Naive B cell (primary cell): ENCODE data around the gene ZBTB12. TPM values are rescaled to one million over a fixed set of nuclear protein-coding genes. Genes with fewer than 3 reads are reported as not detected.

Experiments
- ATAC-seq, 2 donors: fragments of 150-1000 bp; cut with Tn5 transposase; 2 replicates each; pipeline ENCODE4 v1.10.0; 2021; ENCODE audit warnings: low read depth in 2 of 2, mild to moderate bottlenecking in 2 of 2, moderate library complexity in 2 of 2
- DNase-seq: peaks from one replicate; pipeline ENCODE4 v3.0.0; 2022
- H3K27ac Mint-ChIP-seq, 6 donors: one replicate each; pipeline ENCODE4 v1.8.0; 2020 to 2022; ENCODE audit warnings: mild to moderate bottlenecking in 6 of 6, mixed read lengths in 6 of 6, moderate library complexity in 5 of 6, inconsistent platforms in 2 of 6
- H3K27me3 Mint-ChIP-seq, 3 donors: one replicate each; pipeline ENCODE4 v1.8.0; 2021 to 2022; ENCODE audit warnings: mixed read lengths in 3 of 3, mild to moderate bottlenecking in 1 of 3
- H3K36me3 Mint-ChIP-seq, 2 donors: one replicate each; pipeline ENCODE4 v1.8.0; 2020 to 2022; ENCODE audit warnings: mixed read lengths in 2 of 2, inconsistent platforms in 1 of 2, mild to moderate bottlenecking in 1 of 2
- H3K4me1 Mint-ChIP-seq, 3 donors: one replicate each; pipeline ENCODE4 v1.8.0; 2020 to 2022; ENCODE audit warnings: mixed read lengths in 3 of 3, inconsistent platforms in 1 of 3, mild to moderate bottlenecking in 1 of 3, moderate library complexity in 1 of 3
- H3K4me3 Mint-ChIP-seq, 8 donors: one replicate each; pipeline ENCODE4 v1.8.0; 2020 to 2022; ENCODE audit warnings: mild to moderate bottlenecking in 8 of 8, mixed read lengths in 8 of 8, moderate library complexity in 8 of 8, inconsistent platforms in 2 of 8
- H3K9me3 Mint-ChIP-seq, 7 donors: one replicate each; pipeline ENCODE4 v1.8.0; 2020 to 2022; ENCODE audit warnings: mixed read lengths in 7 of 7, mild to moderate bottlenecking in 5 of 7, inconsistent platforms in 2 of 7, moderate library complexity in 1 of 7
- polyA plus RNA-seq, 6 donors: library from polyadenylated mRNA; unstranded; fragments of 300-500 nt; fragmentation: Illumina TruSeq; gene quantifications; one replicate each; pipeline ENCODE4 v1.2.3, GENCODE V29; 2021; ENCODE audit warnings: low read depth in 6 of 6

ZBTB12 gene
- polyA plus RNA-seq, 6 donors from 2014 or later: 0.20 TPM; not detected in 5

DNA sequence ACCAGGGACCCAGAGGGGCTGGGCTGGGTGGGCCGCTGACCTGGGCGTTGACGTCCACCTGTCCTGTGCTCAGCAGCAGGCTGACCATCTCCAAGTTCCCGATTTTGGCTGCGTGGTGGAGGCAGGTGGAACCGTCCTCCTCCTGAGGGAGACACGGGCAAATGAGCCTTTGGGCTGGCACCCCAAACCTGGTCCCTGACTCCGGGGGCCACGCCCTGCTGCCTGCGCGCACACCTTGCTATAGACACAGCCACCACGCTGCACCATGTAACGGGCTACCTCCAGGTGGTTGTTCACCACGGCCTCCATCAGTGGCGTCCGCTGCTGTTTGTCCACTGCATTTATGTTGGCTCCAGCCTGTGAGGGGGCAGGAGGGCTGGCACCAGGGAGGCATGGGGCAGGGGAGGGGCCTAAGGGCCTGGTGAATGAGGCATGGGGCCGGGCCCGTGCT, 15.3 kb downstream of the ZBTB12 start:
- ATAC-seq: no peak
- peaks cover 11 to 30% of the 10 kb centered on the region in 2 donors for H3K36me3 Mint-ChIP-seq
- H3K4me3 Mint-ChIP-seq: no peak overlapping the region
- H3K9me3 Mint-ChIP-seq: no peaks in the 10 kb centered on the region
- H3K4me1 Mint-ChIP-seq: peaks cover 6 to 14% (median 9%) of the 10 kb centered on the region in 3 donors
- H3K27me3 Mint-ChIP-seq: no peaks in the 10 kb centered on the region
- DNase-seq: no peak
- H3K27ac Mint-ChIP-seq: peak overlapping the region in 1 of 6 donors; percentile 41

DNA sequence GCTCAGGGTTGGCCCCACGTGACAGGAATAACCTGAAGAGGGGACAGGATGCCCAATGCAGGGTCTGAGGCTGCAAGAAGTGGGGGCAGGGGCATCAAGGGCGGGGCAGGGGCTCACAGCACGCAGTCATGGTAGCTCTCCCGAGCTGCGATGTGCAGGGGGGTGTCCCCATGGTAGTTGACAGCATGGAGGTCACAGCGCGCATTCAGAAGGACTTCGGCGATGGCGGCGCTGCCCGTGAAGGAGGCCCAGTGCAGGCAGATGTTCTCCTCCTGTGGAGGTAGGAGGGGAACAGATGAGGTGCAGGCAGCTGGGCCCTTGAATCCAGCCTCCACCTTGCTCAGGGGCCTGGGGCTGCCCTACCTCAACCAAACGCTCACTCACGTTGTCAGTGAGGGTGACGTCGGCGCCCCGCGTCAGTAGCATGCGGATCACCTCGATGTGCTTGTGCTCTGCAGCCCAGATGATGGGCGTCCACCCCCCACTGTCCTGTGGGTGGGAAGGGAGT, 17.3 kb downstream of the ZBTB12 start:
- peaks cover 21 to 44% of the 10 kb centered on the region in 2 donors for H3K36me3 Mint-ChIP-seq
- H3K27ac Mint-ChIP-seq: peak overlapping the region in 1 of 6 donors; percentile 14
- no peak for ATAC-seq
- H3K4me1 Mint-ChIP-seq: peaks cover 8 to 14% (median 12%) of the 10 kb centered on the region in 3 donors
- no peaks in the 10 kb centered on the region for H3K27me3 Mint-ChIP-seq
- H3K9me3 Mint-ChIP-seq: no peaks in the 10 kb centered on the region
- H3K4me3 Mint-ChIP-seq: no peak overlapping the region
- DNase-seq: no peak

DNA sequence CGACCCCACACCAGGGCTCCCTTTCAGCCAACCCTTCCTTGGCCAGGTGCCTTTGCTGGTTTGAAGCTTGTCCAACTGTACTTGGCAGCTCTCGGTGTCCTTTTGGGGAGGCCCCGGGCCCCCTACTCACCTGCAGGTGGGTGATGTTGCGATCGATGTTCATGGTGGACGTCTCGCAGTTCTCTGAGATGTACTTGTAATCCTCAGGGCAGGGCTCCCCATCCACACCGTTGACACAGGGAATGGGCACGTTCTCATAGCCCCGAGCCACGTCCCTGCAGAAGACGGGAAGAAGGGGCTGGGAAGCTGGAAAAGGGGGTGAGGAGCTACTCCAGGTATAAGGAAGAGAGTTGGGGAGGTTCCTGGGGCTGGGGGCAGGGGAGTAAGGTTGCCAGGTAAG, 18.2 kb downstream of the ZBTB12 start:
- ATAC-seq: no peak
- Mint-ChIP-seq H3K27me3 (no peaks in the 10 kb centered on the region), H3K4me1 (peaks cover 3 to 10% (median 6%) of the 10 kb centered on the region in 3 donors), H3K36me3 (peaks cover 24 to 42% of the 10 kb centered on the region in 2 donors), H3K9me3 (no peaks in the 10 kb centered on the region), H3K27ac (peak overlapping the region in 1 of 6 donors; percentile 56), H3K4me3 (no peak overlapping the region)
- no peak for DNase-seq

- Mint-ChIP-seq H3K4me1 (peaks cover 0 to 10% (median 6%) of the 10 kb centered on the region in 3 donors), H3K9me3 (no peaks in the 10 kb centered on the region), H3K36me3 (peaks cover 24 to 42% of the 10 kb centered on the region in 2 donors), H3K27ac (peak overlapping the region in 2 of 6 donors; percentile 66 to 86), H3K27me3 (no peaks in the 10 kb centered on the region), H3K4me3 (no peak overlapping the region)
- ATAC-seq (no peak), DNase-seq (no peak)
These were observed 19.5 kb downstream of the ZBTB12 start for GRCh38 chr6:31882344-31882743.

GRCh38 chr6:31881136-31881859, 20.6 kb downstream of the ZBTB12 start:
- peak overlapping the region in 2 of 6 donors; percentile 74 to 75 for H3K27ac Mint-ChIP-seq

DNA sequence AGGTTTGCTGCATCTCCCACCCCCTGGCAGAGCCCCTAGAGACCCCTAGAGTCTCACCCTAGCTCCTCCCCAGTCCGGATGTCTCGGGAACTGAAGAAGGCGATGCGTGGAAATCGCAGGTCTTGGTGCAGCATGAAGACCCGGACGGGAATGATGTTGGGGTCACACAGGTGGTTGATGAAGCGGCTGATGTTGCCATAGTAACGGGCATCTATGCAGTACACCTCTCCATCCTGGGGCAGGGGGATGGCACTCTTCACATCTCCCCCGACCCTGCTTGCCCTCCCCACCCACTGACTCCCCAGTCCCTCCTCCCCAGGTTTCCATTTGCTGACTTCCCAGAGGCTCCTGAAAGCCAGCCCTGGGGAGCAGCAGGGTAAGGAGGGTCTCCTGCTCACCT, 21.3 kb downstream of the ZBTB12 start:
- DNase-seq: no peak
- H3K4me3 Mint-ChIP-seq: no peak overlapping the region
- no peak for ATAC-seq
- H3K9me3 Mint-ChIP-seq: no peaks in the 10 kb centered on the region
- H3K27me3 Mint-ChIP-seq: no peaks in the 10 kb centered on the region
- peaks cover 16 to 34% of the 10 kb centered on the region in 2 donors for H3K36me3 Mint-ChIP-seq
- H3K27ac Mint-ChIP-seq: no peak overlapping the region
- H3K4me1 Mint-ChIP-seq: peaks cover 0 to 5% (median 4%) of the 10 kb centered on the region in 3 donors

More at GRCh38 chr6:31881136-31881859, 20.6 kb downstream of the ZBTB12 start:
- ATAC-seq (no peak), DNase-seq (no peak)
- Mint-ChIP-seq H3K9me3 (no peaks in the 10 kb centered on the region), H3K4me3 (no peak overlapping the region), H3K27me3 (no peaks in the 10 kb centered on the region), H3K36me3 (peaks cover 22 to 39% of the 10 kb centered on the region in 2 donors), H3K4me1 (peaks cover 0 to 8% (median 6%) of the 10 kb centered on the region in 3 donors)

GRCh38 chr6:31879901-31880300, 22.0 kb downstream of the ZBTB12 start:
- Mint-ChIP-seq H3K4me1 (peaks cover 0 to 5% (median 4%) of the 10 kb centered on the region in 3 donors), H3K27me3 (no peaks in the 10 kb centered on the region), H3K4me3 (no peak overlapping the region), H3K9me3 (no peaks in the 10 kb centered on the region), H3K27ac (no peak overlapping the region), H3K36me3 (peaks cover 13 to 34% of the 10 kb centered on the region in 2 donors)
- ATAC-seq (no peak), DNase-seq (no peak)

GRCh38 chr6:31879143-31879542, 22.7 kb downstream of the ZBTB12 start:
- Mint-ChIP-seq H3K4me3 (no peak overlapping the region), H3K9me3 (no peaks in the 10 kb centered on the region), H3K27me3 (no peaks in the 10 kb centered on the region), H3K4me1 (peaks cover 0 to 5% (median 4%) of the 10 kb centered on the region in 3 donors), H3K27ac (peak overlapping the region in 2 of 6 donors; percentile 33 to 63), H3K36me3 (peaks cover 13 to 34% of the 10 kb centered on the region in 2 donors)
- ATAC-seq: no peak
- DNase-seq: no peak

- Mint-ChIP-seq H3K36me3 (peaks cover 13 to 34% of the 10 kb centered on the region in 2 donors), H3K27me3 (no peaks in the 10 kb centered on the region), H3K27ac (peak within 1 kb of the TSS in 3 of 6 donors; percentile 28 to 63 (median 33)), H3K4me3 (no peak within 1 kb of the TSS), H3K9me3 (no peaks in the 10 kb centered on the region), H3K4me1 (peaks cover 0 to 5% (median 4%) of the 10 kb centered on the region in 3 donors)
- DNase-seq (no peak), ATAC-seq (no peak)
These were observed 23.2 kb downstream of the ZBTB12 start, which contains the start of gene SLC44A4 for GRCh38 chr6:31878726-31879125. SLC44A4 (minus strand) TSS chr6:31878997; CDS start chr6:31878980, 17 bp downstream.

DNA sequence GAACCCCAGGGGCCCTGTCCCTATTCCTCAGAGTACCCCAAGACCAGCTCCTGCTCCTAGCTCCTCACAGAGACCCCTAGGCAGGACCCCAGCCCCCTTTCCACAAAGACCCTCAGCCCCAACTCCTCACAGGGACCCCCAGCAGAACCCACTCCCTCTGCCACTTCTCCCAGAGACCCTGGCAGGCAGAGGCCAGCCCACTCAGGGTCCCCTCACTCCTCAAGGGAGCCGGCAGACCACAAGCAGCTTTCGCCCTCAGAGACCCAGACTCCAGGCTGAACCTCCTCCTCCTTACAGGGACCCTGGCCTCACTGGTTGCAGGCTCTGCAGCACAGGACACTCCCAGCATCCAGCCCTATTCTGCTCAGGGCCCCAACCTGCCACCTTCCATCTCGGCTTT, 23.7 kb downstream of the ZBTB12 start:
- no peak for ATAC-seq
- no peaks in the 10 kb centered on the region for H3K9me3 Mint-ChIP-seq

DNA sequence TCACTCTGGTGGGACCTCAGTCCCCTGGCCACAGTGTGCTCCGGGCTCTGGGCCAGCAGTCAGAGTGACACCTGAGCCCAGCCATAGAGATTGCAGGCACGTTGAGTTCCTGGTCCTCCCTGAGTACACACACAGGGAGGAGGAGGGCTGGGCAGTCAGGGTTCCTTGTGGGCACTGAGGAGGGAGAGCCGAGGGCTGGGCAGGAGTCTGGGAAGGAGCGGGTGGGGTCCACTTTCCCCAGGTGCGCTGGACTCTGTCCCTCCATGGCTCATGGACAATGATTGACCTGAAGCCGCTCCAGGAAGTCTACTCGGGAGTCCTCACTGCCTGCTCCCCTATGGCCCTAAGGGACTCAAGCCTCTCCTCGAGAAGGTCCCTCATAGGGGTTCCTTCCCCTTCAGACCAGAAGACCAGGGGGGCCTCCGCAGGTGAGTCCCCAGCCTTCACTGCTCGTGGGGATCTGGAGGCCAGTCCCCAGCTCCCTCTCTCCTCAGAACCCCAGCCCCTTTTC, 24.2 kb downstream of the ZBTB12 start:
- DNase-seq (no peak), ATAC-seq (no peak)
- peaks cover 13 to 31% of the 10 kb centered on the region in 2 donors for H3K36me3 Mint-ChIP-seq
- peak overlapping the region in 1 of 6 donors; percentile 25 for H3K27ac Mint-ChIP-seq
- no peaks in the 10 kb centered on the region for H3K9me3 Mint-ChIP-seq
- no peaks in the 10 kb centered on the region for H3K27me3 Mint-ChIP-seq
- peaks cover 0 to 5% (median 4%) of the 10 kb centered on the region in 3 donors for H3K4me1 Mint-ChIP-seq
- no peak overlapping the region for H3K4me3 Mint-ChIP-seq

More for the DNA sequence above, 23.7 kb downstream of the ZBTB12 start:
- Mint-ChIP-seq H3K36me3 (peaks cover 13 to 34% of the 10 kb centered on the region in 2 donors), H3K27me3 (no peaks in the 10 kb centered on the region), H3K27ac (peak overlapping the region in 2 of 6 donors; percentile 28 to 57), H3K4me3 (no peak overlapping the region), H3K4me1 (peaks cover 0 to 5% (median 4%) of the 10 kb centered on the region in 3 donors)
- no peak for DNase-seq

DNA sequence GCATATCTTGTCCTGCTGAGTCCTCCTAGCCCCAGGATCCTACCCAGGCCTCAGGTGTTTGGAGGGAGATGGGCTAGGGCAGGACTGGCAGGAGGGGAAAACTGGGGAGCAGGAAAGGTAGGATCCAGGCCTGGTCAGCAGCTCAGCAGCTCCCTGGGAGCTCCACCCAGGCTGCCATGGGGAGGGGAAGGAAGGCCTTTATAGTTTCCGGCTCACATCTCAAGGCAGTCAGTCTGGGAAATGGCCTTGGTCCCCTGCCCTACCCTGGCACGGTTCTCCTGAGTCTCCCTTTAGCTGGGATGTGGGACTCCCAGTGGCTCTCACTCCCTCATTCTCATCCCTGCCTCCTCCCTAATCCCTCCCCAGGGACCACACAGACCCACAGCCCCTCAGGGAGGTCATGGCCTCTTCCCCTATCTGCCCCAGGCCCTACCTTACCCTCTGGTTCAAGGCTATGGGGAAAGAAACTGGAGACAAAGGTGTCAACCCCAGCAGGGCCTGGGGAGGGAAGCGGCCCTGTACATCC, 24.7 kb downstream of the ZBTB12 start:
- Mint-ChIP-seq H3K4me3 (no peak overlapping the region), H3K9me3 (no peaks in the 10 kb centered on the region), H3K27ac (no peak overlapping the region), H3K4me1 (peaks cover 0 to 5% (median 4%) of the 10 kb centered on the region in 3 donors), H3K27me3 (peaks cover 0 to under 1% (median 0%) of the 10 kb centered on the region in 3 donors), H3K36me3 (peaks cover 13 to 26% of the 10 kb centered on the region in 2 donors)
- DNase-seq (no peak), ATAC-seq (no peak)

GRCh38 chr6:31876357-31876756, 25.5 kb downstream of the ZBTB12 start:
- no peak overlapping the region for H3K27ac Mint-ChIP-seq
- H3K4me1 Mint-ChIP-seq: peaks cover 0 to 3% (median 2%) of the 10 kb centered on the region in 3 donors
- DNase-seq: no peak
- no peak overlapping the region for H3K4me3 Mint-ChIP-seq
- no peaks in the 10 kb centered on the region for H3K9me3 Mint-ChIP-seq
- ATAC-seq: no peak
- H3K36me3 Mint-ChIP-seq: peaks cover 11 to 18% of the 10 kb centered on the region in 2 donors
- H3K27me3 Mint-ChIP-seq: peaks cover 0 to 7% (median 0%) of the 10 kb centered on the region in 3 donors
